ENCODE measurements around the gene AADACL3.
"Not testable (repeated sequence)": the region's sequence is repeated elsewhere in the genome, so short reads cannot be mapped to it uniquely, and the experiment has no call there.

AADACL3 gene

GRCh38 chr1:12713651-12714050, 2.3 kb upstream of the AADACL3 start:
- H3K4me3 ChIP-seq, H3K27ac ChIP-seq: not testable (repeated sequence)

DNA sequence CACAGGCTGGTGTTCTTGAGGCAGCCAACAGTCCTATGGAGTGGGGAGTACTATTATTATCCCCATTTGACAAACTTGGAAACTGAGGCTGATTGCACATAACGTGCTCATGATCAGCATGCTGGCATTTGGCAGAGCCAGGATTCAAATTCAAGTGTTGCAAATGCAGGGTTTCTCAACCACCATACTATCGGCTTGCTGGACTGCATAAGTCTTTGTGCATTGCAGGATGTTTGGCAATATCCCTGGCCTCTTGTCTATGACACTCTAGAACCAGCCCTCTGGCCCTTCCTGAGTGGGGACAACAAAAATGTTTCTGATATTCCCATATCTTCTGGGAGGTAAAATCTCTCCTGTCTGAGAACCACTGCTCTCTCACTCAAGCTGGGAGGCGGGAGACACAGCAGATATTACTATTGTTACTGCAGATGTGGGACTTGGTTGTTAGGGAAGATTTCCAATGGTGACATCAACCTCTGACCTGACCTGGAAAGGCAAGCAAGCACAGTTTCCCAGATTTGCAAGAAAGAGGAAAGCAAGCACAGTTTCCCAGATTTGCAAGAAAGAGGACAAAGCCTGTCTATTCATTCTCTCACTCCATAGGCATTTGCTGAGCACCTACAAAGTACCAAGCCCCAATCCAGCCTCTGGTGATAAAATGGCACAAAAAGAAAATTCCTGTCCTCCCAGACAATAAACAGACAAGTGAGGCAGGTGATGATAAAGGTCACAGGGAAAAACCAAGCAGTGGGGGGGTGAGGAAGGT, 1.0 kb upstream of the AADACL3 start:
- Histone ChIP-seq H3K27ac (no peak overlapping the region), H3K4me3 (no peak overlapping the region)

DNA sequence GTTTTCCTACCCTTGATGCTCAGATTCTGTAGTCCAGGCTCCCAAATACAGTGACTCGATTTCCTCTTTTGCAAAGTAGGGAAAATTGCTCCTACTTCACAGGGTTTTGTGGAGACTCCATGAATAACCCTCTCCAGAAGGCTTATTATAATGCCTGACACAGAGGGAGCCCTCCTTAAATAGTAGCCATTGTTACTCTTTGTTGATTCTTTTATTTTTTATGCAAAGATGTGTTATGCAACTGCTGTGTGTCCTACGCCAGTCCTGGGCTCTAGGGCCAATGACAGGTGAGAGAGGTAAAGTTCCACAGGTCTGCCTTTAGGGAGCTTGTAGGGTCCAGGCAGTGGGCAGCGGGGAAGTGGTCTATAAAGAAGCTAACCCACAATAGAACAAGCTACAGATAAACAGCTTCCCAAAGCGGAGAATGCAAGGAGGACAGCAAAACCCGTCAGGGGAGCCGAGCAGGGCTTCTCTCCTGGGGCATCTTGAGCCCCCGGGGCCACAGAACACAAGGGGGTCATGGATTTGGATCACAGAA, 1.5 kb downstream of the AADACL3 start:
- Histone ChIP-seq H3K27ac (no peak overlapping the region), H3K4me3 (no peak overlapping the region)

- no peak overlapping the region for H3K4me3 ChIP-seq
- no peak overlapping the region for H3K27ac ChIP-seq
Measured at GRCh38 chr1:12722626-12723025, 6.7 kb downstream of the AADACL3 start.

- H3K4me3 ChIP-seq: no peak overlapping the region
- no peak overlapping the region for H3K27ac ChIP-seq
Measured at GRCh38 chr1:12728391-12728790, 12.5 kb downstream of the AADACL3 start.

DNA sequence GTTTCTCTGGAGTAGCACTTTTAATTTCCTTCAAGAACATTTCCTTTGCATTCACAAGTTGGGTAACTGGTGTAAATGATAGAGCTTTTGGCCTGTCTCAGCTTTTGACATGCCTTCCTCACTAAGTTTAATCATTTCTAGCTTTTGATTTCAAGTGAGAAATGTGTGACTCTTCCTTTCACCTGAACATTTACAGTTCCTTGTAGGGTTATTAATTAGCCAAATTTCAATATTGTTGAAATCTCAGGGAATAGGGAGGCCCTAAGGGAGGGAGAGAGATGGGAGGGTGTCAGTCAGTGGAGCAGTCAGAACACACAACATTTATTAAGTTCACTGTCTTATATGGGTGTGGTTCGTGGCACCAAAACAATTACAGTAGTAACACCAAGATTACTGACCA, 14.2 kb downstream of the AADACL3 start:
- Histone ChIP-seq H3K27ac (no peak overlapping the region), H3K4me3 (no peak overlapping the region)

DNA sequence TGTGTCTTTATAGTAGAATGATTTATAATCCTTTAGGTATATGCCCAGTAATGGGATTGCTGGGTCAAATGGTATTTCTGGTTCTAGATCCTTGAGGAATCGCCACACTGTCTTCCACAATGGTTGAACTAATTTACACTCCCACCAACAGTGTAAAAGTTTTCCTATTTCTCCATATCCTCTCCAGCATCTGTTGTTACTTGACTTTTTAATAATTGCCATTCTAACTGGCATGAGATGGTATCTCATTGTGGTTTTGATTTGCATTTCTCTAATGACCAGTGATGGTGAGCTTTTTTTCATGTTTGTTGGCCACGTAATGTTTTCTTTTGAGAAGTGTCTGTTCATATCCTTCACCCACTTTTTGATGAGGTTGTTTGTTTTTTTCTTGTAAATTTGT, 15.2 kb downstream of the AADACL3 start:
- H3K4me3 ChIP-seq, H3K27ac ChIP-seq: not testable (repeated sequence)

DNA sequence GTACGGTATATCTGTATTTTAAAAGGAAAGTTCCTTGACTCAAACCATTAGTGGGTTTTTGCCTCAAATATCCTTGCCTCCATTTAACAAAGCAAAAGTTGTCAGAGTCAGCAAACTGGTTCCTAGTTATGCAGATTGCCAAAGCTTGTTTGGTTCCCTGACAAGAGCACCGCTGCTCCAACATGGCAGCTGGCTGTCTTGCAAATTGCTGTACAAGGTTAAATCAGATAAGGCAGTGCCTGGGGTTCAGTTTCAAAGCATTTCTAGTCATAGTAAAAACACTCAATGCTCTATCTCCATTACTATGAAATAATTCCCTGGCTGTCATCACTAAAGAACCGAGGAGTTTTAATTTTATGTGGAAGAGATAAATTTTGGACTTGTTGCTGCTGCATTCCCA, 18.7 kb downstream of the AADACL3 start:
- H3K27ac ChIP-seq: no peak overlapping the region
- no peak overlapping the region for H3K4me3 ChIP-seq

- Histone ChIP-seq H3K27ac (no peak overlapping the region), H3K4me3 (no peak overlapping the region)
Measured at GRCh38 chr1:12738934-12739333, 23.0 kb downstream of the AADACL3 start.

DNA sequence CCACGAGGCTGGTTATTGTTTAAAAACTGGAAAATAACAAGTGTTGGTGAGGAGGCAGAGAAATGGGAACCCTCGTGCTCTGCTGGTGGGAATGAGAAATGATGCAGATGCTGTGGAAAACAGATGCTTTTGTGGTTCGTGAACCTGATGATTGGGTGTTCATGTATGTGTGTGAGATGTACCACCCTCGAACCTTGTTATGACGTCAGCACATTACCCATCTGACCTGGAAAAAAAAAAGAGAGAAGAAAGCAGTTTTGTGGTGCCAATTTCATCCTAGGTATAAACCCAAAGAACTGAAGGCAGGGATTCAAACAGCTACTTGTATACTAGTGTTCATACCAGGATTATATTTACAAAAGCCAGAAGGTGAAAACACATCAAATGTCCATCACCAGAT, 23.7 kb downstream of the AADACL3 start:
- Histone ChIP-seq H3K27ac (no peak overlapping the region), H3K4me3 (no peak overlapping the region)

GRCh38 chr1:12741946-12742345, 26.0 kb downstream of the AADACL3 start:
- no peak overlapping the region for H3K27ac ChIP-seq
- no peak overlapping the region for H3K4me3 ChIP-seq

DNA sequence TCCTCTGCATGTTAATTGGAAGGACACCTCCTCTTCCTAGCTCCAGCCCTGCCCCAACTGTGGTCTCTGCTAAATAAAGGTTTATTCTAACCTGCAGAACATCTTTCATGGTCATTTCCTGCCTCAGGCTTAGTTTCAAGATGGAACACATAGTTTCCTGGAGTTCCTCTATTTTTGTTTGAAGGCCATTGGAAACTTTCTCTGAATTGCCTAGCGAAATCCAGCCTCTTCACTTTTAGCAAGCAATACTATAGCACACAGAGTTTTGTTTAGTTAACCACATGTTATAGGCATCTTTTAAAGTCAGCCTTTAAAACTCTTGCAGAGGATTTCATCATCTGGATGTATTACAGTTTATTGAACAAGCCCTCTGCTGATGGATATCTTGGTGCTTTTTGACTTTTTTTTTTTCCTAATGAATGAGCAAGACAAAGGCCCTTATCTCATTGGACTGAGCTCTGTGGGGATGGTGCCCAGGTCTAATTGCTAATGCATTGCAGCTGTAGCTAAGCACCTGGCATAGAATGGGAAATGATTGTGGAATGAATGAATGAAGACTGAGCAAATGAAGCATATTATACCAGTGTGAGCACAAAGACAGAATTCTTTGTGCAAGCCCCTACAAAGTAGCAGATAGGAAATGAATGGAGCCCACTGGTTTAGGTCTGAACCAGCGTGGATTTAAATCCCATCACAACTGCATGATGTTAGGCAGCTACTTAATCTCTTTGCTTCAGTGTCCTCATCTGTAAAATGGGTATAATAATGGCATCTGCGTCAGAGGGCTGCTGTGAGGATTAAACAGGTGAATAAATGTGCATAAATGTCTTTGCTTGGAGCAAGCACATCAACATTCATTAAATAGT, 29.4 kb downstream of the AADACL3 start:
- H3K4me3 ChIP-seq: no peak overlapping the region

DNA sequence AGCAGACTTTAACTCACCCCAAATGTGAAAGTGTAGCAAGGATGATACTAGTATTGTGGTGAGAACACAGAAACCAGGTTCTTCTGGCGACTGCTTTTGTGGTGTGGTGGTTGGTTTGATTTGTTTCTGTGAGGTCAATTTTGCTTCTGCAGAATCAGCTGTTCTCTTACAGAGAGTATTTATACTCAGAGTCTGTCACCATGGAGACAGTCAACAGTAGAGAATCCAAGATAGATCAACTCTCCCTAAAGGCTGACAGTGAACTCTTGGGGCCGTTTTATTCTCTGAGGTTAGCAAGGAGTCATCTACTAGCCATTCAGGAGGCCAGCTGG, 30.0 kb downstream of the AADACL3 start, which contains the start of gene CFAP107:
CFAP107 (plus strand) TSS at position 209 of the 332 bp plus-strand sequence. CDS start 231 bp downstream, outside the sequence.
- H3K27ac ChIP-seq: no peak within 1 kb of the TSS

More for the DNA sequence above, 29.4 kb downstream of the AADACL3 start:
- no peak overlapping the region for H3K27ac ChIP-seq

GRCh38 chr1:12748778-12749355, 33.0 kb downstream of the AADACL3 start:
- no peak overlapping the region for H3K4me3 ChIP-seq
- H3K27ac ChIP-seq: no peak overlapping the region

More for the DNA sequence above, 30.0 kb downstream of the AADACL3 start, which contains the start of gene CFAP107:
- no peak within 1 kb of the TSS for H3K4me3 ChIP-seq

GRCh38 chr1:12754738-12755137, 38.8 kb downstream of the AADACL3 start:
- H3K4me3 ChIP-seq: no peak overlapping the region
- H3K27ac ChIP-seq: no peak overlapping the region

GRCh38 chr1:12756273-12756672, 40.4 kb downstream of the AADACL3 start:
- Histone ChIP-seq H3K4me3 (no peak overlapping the region), H3K27ac (no peak overlapping the region)

- H3K4me3 ChIP-seq: no peak overlapping the region
Measured at GRCh38 chr1:12756768-12757413, 41.0 kb downstream of the AADACL3 start.

GRCh38 chr1:12757836-12758235, 41.9 kb downstream of the AADACL3 start:
- no peak overlapping the region for H3K27ac ChIP-seq
- H3K4me3 ChIP-seq: no peak overlapping the region

More at GRCh38 chr1:12756768-12757413, 41.0 kb downstream of the AADACL3 start:
- no peak overlapping the region for H3K27ac ChIP-seq

GRCh38 chr1:12760256-12760795, 44.4 kb downstream of the AADACL3 start:
- no peak overlapping the region for H3K27ac ChIP-seq
- no peak overlapping the region for H3K4me3 ChIP-seq

DNA sequence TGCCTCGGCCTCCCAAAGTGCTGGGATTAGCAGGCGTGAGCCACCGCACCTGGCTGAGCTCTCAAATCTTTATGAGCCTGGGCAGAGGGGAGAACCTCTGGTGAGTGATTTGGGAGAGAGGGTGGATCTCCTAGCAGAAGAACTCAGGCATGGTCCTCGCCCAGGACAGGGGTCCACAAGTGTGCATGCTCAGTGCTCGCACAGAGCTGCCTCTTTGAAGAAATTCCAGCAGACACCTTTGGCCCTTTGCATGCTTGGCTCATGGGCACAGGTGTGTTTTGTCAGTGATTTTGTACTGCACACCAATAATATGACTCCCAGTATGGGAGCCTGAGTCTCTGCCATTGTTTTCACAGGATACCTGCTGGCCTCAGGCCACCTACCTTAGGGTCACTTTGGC, 45.9 kb downstream of the AADACL3 start:
- H3K4me3 ChIP-seq: no peak overlapping the region

More for the DNA sequence above, 45.9 kb downstream of the AADACL3 start:
- no peak overlapping the region for H3K27ac ChIP-seq

Measured in skin epidermis (tissue), 12 donors.